Nephron (organoid): ENCODE data around the gene AKIRIN2.

Experiments
- H3K27ac Mint-ChIP-seq, 3 experiments: 2 replicates each; pipeline ENCODE4 v1.8.0; 2020; ENCODE audit warnings: mixed read lengths in 3 of 3, mild to moderate bottlenecking in 2 of 3, moderate library complexity in 1 of 3
- H3K27me3 Mint-ChIP-seq: 2 replicates; pipeline ENCODE4 v1.8.0; 2021; ENCODE audit warnings: low read depth, mild to moderate bottlenecking, moderate library complexity, mixed read lengths
- H3K36me3 Mint-ChIP-seq: 2 replicates; pipeline ENCODE4 v1.8.0; 2020; ENCODE audit warnings: low read depth, mixed read lengths
- H3K4me1 Mint-ChIP-seq: 2 replicates; pipeline ENCODE4 v1.8.0; 2020; ENCODE audit warnings: mixed read lengths
- H3K4me3 Mint-ChIP-seq, 3 experiments: 2 replicates each; pipeline ENCODE4 v1.8.0; 2020; ENCODE audit warnings: mild to moderate bottlenecking in 3 of 3, mixed read lengths in 3 of 3, moderate library complexity in 2 of 3
- H3K9me3 Mint-ChIP-seq: 2 replicates; pipeline ENCODE4 v1.8.0; 2020; ENCODE audit warnings: mixed read lengths
- TF ChIP-seq, protein P1 (sequence below), 3 experiments: fragments of 200-600 bp; sonication (generic); IDR thresholded peaks; one replicate each; pipeline ENCODE4 v1.5.0; 2021; ENCODE audit warnings: antibody characterized with exemption in 3 of 3; ENCODE audit not compliant: unreplicated experiment in 3 of 3

AKIRIN2 gene

DNA sequence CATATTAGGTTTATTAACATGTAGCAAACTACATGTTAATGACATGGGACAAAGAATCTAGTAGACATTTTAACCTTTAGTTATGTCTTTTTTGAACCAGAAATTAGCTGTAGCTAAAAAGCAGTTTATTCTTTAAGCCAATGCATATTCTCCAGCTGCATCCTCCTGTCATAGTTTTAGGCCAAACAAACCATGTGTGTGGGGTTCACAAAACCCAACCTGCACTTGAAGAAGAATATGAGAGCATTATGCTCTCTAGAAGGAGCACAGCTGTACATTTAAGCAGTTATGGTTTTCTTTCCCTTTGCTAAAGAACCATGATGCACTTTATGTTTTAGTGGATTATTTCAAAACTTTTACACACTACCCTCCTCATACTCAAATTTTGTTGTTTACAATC is 46.2 kb downstream of the AKIRIN2 start:
- H3K27me3 Mint-ChIP-seq = no peaks in the 10 kb centered on the region
- TF ChIP-seq, protein P1, sequence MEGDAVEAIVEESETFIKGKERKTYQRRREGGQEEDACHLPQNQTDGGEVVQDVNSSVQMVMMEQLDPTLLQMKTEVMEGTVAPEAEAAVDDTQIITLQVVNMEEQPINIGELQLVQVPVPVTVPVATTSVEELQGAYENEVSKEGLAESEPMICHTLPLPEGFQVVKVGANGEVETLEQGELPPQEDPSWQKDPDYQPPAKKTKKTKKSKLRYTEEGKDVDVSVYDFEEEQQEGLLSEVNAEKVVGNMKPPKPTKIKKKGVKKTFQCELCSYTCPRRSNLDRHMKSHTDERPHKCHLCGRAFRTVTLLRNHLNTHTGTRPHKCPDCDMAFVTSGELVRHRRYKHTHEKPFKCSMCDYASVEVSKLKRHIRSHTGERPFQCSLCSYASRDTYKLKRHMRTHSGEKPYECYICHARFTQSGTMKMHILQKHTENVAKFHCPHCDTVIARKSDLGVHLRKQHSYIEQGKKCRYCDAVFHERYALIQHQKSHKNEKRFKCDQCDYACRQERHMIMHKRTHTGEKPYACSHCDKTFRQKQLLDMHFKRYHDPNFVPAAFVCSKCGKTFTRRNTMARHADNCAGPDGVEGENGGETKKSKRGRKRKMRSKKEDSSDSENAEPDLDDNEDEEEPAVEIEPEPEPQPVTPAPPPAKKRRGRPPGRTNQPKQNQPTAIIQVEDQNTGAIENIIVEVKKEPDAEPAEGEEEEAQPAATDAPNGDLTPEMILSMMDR (IDR thresholded peaks at IDR 0.05; ENCODE audit: unreplicated experiment in 3 of 3) = no peak
- H3K27ac Mint-ChIP-seq = no peak overlapping the region
- no peaks in the 10 kb centered on the region for H3K9me3 Mint-ChIP-seq
- no peak overlapping the region for H3K4me3 Mint-ChIP-seq
- peaks cover 14% of the 10 kb centered on the region for H3K4me1 Mint-ChIP-seq
- H3K36me3 Mint-ChIP-seq = peaks cover 52% of the 10 kb centered on the region

DNA sequence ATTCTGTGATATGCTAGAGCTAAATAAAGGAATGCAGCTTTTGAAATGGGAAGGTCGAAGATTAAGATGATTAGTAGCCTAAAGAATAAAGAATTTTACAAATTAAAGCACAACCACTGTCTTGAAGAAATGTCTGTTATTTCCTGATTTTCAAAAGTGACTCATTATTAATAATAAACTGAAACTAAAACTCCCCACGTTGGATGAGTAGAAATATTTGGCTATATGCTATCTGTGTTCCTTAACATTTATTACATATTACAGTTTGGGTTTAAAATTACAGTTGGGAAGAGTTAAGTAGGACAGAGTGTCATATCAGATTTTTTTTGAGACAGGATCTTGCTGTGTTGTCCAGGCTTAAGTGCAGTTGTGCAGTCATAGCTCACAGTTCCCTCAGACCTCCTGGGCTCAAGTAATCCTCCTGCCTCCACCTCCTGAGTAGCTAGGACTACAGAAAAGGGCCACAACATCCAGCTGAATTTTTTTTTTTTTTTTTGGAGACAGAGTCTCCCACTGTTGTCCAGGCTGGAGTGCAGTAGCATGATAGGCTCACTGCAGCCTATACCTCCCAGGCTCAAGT is 47.1 kb downstream of the AKIRIN2 start:
- TF ChIP-seq, protein P1 (IDR thresholded peaks at IDR 0.05; ENCODE audit: unreplicated experiment in 3 of 3) = no peak
- H3K27ac Mint-ChIP-seq = no peak overlapping the region
- H3K4me1 Mint-ChIP-seq = peaks cover 14% of the 10 kb centered on the region
- H3K9me3 Mint-ChIP-seq = no peaks in the 10 kb centered on the region
- H3K27me3 Mint-ChIP-seq = no peaks in the 10 kb centered on the region
- H3K4me3 Mint-ChIP-seq = no peak overlapping the region
- H3K36me3 Mint-ChIP-seq = peaks cover 44% of the 10 kb centered on the region

DNA sequence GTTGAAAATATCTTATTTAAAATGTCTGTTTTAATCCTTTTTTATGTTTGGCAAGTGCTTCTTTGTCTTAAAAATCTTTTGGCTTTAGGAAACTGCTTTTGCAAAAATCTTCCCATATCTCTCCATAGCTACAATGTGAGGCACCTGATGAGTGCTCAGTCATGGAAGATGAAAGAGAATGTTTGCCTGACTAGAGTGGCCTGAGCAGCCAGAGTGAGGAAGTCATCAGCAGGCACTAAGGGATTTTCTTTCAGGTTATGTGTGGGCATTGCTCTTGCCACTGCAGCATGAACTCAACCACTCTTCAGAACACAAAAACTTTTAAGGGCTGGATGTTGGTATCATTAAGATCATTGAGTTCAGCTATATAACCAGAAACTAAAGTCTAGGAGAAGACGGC is 47.9 kb downstream of the AKIRIN2 start:
- Mint-ChIP-seq H3K27ac (no peak overlapping the region), H3K4me1 (peaks cover 14% of the 10 kb centered on the region), H3K36me3 (peaks cover 40% of the 10 kb centered on the region), H3K9me3 (no peaks in the 10 kb centered on the region), H3K27me3 (no peaks in the 10 kb centered on the region), H3K4me3 (no peak overlapping the region)
- TF ChIP-seq, protein P1 (IDR thresholded peaks at IDR 0.05; ENCODE audit: unreplicated experiment in 3 of 3) = no peak

DNA sequence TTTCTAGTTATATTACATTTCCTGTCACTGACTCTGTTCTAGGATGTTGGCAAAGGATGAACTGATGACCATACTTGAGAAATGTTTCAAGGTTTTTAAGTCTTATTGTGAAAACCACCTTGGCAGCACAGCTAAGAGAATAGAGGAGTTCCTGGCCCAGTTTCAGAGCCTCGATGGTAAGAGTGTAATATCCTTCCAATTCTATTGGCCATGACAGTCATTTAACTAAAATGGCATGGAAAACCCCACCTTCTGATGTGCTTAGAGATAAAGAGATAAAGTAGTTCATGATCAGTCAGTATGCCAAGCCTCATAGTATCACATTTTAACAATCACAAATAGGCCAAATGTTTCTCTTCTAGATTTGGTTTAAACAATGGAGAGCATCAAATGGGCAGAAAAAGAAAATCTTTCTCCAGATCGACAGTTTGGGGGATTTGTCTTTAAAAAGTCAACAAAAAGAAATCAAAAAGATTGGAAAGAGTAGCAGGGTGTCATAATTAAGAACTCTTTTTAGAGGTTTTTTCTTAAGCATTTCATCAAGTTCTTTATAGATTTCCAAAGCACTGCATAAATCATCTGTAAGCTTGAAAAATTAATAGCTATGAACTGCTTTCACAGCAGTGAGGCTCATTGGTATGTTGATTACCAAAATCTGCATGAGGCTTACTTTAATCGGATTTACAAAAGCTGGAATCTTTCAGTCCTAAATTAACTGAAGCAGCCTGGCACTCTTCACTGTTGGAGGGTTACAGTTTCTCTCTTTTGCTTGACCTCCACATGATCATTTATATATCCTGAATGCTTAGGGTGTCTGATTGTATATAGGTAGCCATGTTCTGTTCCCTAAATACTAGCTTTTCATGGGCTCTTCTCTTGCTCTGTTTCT is 48.7 kb downstream of the AKIRIN2 start:
- no peaks in the 10 kb centered on the region for H3K27me3 Mint-ChIP-seq
- no peak overlapping the region for H3K27ac Mint-ChIP-seq
- peaks cover 34% of the 10 kb centered on the region for H3K36me3 Mint-ChIP-seq
- no peaks in the 10 kb centered on the region for H3K9me3 Mint-ChIP-seq
- H3K4me1 Mint-ChIP-seq = peaks cover 7% of the 10 kb centered on the region
- TF ChIP-seq, protein P1 (IDR thresholded peaks at IDR 0.05; ENCODE audit: unreplicated experiment in 3 of 3) = no peak
- no peak overlapping the region for H3K4me3 Mint-ChIP-seq

DNA sequence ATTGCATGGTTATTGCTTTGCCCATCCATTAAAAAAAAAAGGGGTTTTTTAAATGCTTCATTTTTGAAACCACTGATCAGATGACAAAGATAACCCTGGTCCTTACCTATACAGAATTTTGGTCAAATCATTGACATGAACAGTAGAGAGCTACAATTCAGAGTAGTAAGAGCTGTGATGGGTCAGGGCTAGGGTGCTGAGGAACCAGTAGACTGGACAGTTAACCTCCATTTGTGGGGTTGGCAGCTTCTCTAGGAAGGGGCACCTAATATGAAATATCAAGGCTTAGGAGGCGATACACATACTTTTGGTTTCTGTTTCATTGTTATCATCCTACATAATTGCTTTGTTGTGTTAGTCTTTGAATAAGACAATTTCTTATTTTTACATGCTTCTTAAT is 57.0 kb downstream of the AKIRIN2 start:
- Mint-ChIP-seq H3K27me3 (no peaks in the 10 kb centered on the region), H3K4me3 (no peak overlapping the region), H3K27ac (no peak overlapping the region), H3K9me3 (no peaks in the 10 kb centered on the region), H3K36me3 (peaks cover 4% of the 10 kb centered on the region), H3K4me1 (no peaks in the 10 kb centered on the region)
- TF ChIP-seq, protein P1 (IDR thresholded peaks at IDR 0.05; ENCODE audit: unreplicated experiment in 3 of 3) = no peak
